Omental fat pad (tissue), 4 donors: Measurements from ENCODE around the gene KIF26B. TPM values are rescaled to one million over a fixed set of nuclear protein-coding genes. Genes with fewer than 3 reads are reported as not detected.

Experiments
- ATAC-seq: fragments of 150-250 bp; one replicate; pipeline ENCODE4 v1.9.1; 2016; ENCODE audit warnings: mild to moderate bottlenecking, moderate library complexity; ENCODE audit not compliant: low FRiP score
- DNase-seq: peaks from one replicate; pipeline ENCODE4 v3.0.0-alpha.2; 2019; ENCODE audit warnings: low spot score
- CTCF ChIP-seq, 3 donors: fragments of 450-650 bp; IDR thresholded peaks; one replicate each; pipeline ENCODE4 v1.5.1; 2016 to 2017; ENCODE audit warnings: antibody characterized with exemption in 3 of 3, mild to moderate bottlenecking in 3 of 3, moderate library complexity in 2 of 3
- total RNA-seq, 4 donors: library from RNA; depleted of rRNA; stranded (reverse); fragments of >200 nt; gene quantifications; one replicate each; pipeline ENCODE4 v1.1.0, GENCODE V29; 2016

KIF26B gene
- total RNA-seq, 4 donors from 2014 or later: 0.13 to 0.96 (median 0.39) TPM

DNA sequence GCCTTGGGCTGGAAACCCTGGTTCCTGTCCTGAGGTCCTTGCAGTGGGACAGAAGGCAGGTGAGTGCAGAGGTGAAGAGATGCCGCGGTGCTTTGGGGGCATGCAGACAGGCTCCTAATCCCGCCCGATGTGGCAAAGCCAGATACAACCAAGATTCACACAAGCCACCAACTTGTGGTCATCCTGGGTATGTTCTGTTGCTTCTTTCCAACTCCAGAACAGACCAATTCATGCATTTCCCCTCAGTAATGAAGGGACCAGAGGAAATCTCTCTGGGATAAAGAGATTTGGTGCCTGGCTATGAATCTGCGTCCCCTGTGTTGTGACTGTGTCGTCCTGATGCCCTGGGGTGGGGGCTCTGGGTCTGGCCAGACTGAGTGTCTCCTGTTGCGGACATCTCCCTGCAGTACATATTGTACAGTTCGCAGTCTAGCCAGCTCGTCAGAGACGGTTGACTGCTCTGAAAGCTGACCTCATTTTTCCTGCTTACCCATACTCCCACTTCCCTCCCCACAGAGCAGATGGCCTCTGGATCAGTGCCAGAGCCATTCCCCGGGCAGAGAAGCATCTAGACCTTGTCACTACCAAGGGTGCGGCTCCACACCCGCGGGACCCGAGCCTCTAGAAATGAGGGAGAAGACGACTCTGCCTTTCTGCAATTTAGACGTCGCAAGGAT is 216.3 kb downstream of the KIF26B start:
- DNase-seq (no peak), ATAC-seq (no peak)
- TF ChIP-seq CTCF (IDR thresholded peaks at IDR 0.05): no peak

DNA sequence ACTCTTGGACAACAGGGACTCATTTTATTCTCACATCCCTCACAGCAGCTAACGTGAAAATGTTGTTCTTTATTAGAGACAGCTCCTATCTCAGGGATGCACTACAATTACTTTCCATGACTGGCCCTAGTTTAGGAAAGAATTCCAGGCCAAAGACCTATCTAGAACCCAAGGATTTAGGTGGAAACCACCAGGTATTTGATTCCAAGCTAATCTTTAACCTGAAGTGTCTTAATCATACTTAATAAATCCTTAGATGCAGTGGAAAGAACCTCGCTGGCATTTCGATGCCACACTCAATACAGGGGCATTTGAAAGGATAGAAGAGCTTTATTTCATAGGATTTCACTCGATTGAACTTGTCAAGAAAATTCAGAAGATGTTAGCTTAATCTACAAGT is 218.3 kb downstream of the KIF26B start:
- no peak for ATAC-seq
- DNase-seq: no peak

GRCh38 chr1:245375789-245376460 is 221.1 kb downstream of the KIF26B start:
- ATAC-seq (no peak), DNase-seq (no peak)
- no peak for TF ChIP-seq CTCF (IDR thresholded peaks at IDR 0.05)

More for the DNA sequence above, 218.3 kb downstream of the KIF26B start:
- TF ChIP-seq CTCF (IDR thresholded peaks at IDR 0.05): no peak

GRCh38 chr1:245377854-245378253 is 223.1 kb downstream of the KIF26B start:
- TF ChIP-seq CTCF (IDR thresholded peaks at IDR 0.05): no peak
- no peak for DNase-seq
- ATAC-seq: no peak

GRCh38 chr1:245378311-245378722 is 223.5 kb downstream of the KIF26B start:
- ATAC-seq (no peak), DNase-seq (no peak)
- TF ChIP-seq CTCF (IDR thresholded peaks at IDR 0.05): no peak

GRCh38 chr1:245378745-245379144 is 224.0 kb downstream of the KIF26B start:
- no peak for TF ChIP-seq CTCF (IDR thresholded peaks at IDR 0.05)
- DNase-seq: no peak

More at GRCh38 chr1:245378745-245379144, 224.0 kb downstream of the KIF26B start:
- ATAC-seq: no peak
